HG03432 (cell line): ENCODE results near the gene FA2H.
"Not testable (repeated sequence)": the region's sequence is repeated elsewhere in the genome, so short reads cannot be mapped to it uniquely, and the experiment has no call there.

Experiments
- ATAC-seq: cut with Tn5 transposase; IDR thresholded peaks from one replicate; pipeline ENCODE4 v1.9.1; 2021; ENCODE audit warnings: mild to moderate bottlenecking, moderate library complexity; ENCODE audit not compliant: unreplicated experiment

Gene FA2H, protein sequence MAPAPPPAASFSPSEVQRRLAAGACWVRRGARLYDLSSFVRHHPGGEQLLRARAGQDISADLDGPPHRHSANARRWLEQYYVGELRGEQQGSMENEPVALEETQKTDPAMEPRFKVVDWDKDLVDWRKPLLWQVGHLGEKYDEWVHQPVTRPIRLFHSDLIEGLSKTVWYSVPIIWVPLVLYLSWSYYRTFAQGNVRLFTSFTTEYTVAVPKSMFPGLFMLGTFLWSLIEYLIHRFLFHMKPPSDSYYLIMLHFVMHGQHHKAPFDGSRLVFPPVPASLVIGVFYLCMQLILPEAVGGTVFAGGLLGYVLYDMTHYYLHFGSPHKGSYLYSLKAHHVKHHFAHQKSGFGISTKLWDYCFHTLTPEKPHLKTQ

DNA sequence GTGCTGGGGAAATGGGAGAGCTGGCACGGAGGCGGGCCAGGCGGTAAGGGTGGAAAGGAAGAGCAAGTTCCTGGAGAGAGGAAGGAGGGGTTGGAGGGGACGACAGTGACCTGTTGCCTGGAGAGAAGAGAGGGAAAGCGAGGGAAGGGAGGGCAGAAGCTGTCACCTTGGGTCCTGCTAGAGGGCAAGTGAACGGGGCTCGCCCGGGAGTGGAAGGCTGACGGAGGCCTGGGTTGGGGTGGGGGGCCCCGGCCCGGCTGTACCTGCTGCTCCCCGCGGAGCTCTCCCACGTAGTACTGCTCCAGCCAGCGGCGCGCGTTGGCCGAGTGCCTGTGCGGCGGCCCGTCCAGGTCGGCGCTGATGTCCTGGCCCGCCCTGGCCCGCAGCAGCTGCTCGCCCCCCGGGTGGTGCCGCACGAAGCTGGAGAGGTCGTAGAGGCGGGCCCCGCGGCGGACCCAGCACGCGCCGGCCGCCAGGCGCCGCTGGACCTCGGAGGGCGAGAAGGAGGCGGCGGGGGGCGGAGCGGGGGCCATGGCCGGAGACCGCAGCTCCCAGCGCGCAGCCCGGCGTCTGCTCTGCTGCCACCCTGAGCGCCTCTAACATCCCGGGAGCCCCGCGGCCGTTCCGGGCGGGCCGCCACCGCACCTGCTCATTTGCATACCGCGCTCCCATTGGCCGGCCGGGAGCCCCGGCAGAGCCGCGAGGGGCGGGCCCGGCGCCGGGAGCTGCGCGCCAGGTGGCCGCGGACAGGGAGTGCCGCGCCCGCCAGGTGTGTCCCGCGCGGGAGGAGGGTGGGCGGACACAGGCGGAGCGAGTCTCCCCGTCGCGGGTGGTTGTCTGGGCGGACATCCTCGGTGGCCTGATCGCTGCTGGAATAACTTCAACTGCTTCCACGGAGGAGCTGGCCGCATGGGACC, at the start of gene FA2H:
Gene FA2H, minus strand, starts transcription at position 598 of the 917 bp plus-strand sequence. Its CDS starts 65 bp downstream, at position 533.
- ATAC-seq = peak; percentile 85

DNA sequence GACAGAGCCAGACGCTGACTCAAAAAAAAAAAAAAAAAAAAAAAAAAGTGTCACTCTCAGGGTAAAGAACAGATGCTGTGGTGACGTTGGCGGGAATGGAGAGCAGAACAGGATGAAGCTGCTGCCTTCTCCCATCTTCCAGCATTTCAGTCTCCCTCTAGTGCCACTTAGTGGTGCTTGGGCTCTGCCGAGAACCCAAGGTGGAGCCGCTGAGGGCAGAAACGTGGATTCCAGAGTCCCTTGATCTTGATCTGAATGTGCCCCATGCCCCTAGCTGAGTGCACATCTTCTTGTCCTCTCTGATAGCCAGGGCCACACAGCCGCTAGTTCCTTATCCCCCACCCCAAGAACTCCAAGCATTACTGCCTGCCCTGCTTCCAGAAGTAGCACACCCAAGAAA, 43.2 kb upstream of the FA2H start:
- no peak for ATAC-seq

DNA sequence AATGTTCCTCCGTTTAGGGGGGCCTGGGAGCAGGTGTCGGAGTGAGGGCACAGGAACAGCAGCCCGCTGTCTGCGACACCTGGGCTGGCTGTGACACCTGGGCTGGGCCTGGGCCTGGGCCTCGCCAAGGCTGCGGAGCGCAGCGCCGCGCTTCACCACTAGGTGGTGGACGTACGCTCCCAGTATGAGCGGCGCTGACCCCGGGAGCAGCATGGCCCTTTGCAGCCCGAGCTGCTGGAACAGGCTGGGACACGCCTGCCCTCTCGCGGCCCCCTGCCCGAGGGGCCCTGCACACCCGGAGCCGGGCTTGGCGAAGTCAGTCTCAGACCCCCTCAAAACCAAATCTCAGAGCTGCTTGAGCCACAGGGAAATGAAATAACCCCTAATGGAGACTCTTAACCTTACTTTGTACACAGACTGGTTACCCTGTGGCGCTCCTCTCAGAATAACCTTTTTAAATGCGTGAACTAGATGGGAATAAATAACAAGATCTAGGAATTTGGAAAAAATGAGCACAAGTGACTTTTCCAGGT, 38.6 kb upstream of the FA2H start:
- peak; percentile 100 for ATAC-seq

DNA sequence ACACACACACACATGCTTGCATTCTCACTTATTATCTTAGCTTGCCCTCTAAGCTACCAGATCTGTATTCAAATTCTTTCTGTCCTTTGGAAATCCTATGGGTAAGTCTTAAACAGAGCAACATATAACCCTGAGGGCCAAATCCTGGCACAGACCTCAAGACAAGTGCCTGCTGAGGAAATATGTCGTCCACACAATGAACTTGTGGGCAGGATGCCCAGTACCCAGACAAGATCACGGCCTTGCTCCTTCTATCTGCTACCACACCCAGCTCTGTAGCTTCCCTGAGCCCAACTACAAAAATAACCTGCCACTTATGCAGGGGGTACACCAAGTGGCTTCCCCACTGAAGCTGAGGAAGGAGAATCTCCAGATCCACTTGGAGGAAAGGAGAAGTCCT, 37.3 kb upstream of the FA2H start:
- no peak for ATAC-seq

DNA sequence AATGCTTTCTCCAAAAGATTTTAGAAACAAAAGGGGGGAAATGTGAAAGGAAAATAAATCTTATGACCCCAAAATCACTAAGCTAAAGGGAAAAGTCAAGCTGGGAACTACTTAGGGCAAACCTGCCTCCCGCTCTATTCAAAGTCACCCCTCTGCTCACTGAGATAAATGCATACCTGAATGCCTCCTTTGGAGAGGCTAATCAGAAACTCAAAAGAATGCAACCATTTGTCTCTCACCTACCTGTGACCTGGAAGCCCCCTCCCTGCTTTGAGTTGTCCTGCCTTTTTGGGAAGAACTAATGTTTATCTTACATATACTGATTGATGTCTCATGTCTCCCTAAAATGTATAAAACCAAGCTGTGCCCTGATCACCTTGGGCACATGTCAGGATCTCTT, 36.6 kb upstream of the FA2H start:
- not testable (repeated sequence) for ATAC-seq

DNA sequence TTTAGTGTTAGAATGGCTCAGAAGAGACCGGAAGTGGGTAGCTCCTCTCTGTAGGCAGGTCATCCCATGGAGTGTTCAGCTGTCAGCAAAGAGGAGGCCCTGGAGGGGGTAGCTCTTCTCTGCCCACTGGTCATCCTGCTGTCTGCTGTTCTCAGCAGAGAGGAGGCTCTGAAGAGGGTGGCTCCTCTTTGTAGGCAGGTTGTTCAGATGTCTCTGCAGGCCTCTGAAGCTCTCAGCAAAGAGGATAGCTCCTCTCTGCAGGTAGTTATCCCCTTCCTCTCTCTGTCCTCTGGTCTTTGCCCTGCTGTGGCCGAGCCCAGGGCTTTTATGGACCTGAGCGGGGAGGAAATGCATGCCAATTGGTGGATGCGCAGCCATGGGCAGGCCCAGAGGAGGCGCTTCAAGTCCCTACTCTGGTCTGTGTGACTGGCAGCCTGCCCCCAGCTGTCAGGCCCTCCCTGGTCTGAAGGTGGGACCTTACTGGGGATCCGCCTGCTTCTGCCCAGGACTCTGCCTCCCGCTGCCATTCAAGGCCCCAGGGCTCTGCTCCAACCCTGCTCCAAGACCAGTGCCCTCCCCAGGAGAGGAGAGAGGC, 32.5 kb upstream of the FA2H start:
- ATAC-seq = no peak

DNA sequence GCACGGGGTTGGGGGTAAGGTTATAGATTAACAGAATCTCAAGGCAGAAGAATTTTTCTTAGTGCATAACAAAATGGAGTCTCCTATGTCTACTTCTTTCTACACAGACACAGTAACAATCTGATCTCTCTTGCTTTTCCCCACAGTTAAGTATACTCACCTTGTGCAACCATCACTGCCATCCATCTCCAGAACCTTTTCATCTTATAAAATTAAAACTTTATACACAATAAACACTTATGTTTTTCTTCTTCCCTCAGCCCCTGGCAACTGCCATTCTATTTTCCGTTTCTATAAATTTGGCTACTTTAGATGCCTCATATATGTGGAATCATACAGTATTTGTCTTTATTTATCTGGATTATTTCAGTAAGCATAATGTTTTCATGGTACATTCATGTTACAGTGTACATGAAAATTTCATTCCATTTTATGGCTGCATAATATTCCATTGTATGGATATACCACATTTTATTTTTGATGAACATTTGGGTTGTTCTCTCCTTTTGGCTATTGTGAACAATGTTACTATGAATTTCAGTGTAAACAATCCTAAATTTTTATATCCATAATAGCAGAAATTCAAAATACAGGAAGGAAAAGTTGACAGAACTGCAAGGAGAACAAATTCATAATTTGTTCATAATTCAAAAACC, 25.7 kb upstream of the FA2H start:
- no peak for ATAC-seq

DNA sequence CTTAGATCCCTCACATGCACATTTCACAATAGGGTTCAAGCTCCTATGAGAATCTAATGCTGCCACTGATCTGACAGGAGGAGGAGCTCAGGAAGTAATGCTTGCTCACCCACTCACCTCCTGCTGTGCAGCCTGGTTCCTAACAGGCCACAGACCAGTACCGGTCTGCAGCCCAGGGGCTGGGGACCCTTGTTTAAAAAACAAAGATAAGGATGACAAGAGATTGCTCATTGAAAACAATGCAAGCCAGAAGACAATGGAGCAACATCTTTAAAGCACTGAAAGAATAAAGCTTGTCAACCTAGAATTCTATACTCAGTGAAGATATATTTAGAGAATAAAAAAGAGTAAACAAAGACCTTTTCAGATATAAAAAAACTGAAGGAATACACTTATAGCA, 22.8 kb upstream of the FA2H start:
- no peak for ATAC-seq

DNA sequence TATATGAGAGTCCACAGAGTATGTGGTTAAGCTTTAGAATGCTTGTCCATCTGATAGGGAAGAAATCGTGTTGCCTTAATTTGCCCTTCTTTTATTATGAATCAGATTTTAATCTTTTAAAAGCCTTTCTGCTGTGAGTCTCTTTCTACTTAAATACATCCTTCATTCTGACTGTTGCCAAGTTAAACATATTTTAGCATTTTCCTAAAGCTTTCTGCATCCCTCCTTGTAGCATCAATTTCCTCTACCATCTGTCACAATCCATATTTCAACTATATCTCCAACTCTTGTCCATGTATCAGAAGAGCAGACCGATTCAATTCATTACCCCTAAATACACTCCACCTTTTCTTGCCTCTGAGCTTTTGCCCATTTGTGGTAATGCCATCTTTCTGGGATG, 20.5 kb upstream of the FA2H start:
- no peak for ATAC-seq

DNA sequence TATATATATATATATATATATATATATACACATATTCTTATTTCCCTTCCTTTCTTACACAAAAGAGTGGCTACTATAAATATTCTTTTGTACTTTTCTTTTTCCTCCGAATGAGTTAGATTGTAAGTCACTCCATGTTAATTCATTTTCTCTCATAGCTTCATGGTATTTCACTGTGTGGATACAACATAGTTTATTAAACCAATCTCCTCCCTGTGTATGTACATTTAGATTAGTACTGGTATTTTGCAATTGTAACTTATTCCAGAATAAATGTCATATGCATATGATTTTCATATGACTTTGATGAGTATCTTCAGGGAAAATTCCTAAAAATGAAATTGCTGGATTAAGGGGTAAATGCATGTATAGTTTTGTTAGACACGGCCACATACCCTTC, 20.0 kb upstream of the FA2H start:
- no peak for ATAC-seq

DNA sequence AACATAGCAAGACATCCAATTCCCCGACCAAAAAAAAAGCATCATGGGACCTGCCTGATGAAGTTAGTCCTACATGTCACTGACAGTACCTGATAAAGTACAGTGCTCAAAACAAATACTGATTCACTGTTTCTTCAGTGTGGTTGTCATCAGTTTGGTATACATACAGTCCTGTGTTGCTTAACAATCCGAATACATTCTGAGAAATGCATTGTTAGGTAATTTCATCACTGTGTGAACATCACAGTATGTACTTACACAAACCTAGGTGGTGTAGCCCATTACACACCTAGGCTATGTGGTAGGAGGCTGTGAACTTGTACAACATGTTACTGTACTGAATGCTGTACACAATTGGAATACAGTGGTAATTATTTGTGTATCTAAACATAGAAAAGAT, 19.0 kb upstream of the FA2H start:
- ATAC-seq = no peak

DNA sequence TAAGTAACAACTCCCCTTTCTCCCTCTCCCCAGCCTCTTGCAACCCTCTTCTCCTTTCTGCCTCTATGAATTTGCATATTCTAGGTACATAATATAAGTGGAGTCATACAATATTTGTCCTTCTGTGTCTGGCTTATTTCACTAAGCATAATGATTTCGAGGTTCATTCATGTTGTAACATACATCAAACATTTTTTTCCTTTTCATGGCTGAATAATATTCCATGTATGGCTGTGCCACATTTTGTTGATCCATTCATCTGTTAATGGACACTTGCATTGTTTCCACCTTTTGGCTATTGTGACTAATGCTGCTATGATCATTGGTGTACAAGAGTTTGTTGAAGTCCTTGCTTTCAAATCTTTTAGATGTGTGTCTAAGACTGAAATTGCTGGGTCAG, 17.6 kb upstream of the FA2H start:
- ATAC-seq = no peak

DNA sequence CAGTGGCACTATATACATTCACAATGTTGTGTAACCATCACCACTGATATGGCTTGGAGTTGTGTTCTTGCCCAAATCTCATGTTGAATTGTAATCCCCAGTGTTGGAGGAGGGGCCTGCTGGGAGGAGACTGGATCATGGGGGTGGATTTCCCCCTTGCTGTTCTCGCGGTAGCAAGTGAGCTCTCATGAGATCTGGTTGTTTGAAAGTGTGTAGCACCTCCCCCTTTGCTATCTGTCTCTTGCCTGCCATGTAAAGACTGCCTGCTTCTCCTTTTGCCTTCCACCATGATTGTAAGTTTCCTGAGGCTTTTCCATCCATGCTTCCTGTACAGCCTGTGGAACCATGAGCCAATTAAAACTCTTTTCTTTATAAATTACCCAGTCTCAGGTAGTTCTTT, 17.1 kb upstream of the FA2H start:
- ATAC-seq = not testable (repeated sequence)

DNA sequence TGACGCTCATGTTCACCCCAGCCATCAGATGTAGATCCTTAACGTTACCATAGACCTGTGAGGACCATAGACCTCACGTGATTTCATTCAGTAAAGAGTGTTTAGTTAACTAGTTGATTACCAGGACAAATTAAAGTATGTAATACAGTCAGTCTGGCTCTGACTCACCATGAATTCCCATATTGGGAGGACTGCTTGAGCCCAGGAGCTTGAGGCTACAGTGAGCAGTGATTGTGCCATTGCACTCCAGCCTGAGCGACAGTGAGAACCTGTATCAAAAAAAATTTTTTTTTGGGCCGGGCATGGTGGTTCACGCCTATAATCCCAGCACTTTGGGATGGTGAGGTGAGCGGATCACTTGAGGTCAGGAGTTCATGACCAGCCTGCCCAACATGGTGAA, 13.5 kb upstream of the FA2H start:
- ATAC-seq = no peak

DNA sequence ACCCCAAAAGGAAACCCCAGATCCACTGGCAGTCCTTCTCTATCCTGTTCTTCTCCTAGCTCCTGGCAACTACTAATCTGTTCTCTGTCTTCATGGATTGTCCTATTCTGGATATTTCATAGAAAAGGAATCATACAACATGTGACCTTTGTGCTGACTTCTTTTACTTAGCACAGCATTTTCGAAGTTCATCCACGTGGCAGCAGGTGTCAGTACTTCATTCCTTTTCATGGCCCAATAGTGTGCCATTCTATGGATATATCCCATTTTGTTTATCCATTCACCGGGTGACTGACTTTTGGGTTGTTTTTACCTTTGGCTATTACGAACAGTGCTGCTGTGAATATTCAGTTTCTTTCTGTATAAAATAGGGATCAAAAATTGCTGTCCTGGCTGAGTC, 10.4 kb upstream of the FA2H start:
- ATAC-seq = no peak

DNA sequence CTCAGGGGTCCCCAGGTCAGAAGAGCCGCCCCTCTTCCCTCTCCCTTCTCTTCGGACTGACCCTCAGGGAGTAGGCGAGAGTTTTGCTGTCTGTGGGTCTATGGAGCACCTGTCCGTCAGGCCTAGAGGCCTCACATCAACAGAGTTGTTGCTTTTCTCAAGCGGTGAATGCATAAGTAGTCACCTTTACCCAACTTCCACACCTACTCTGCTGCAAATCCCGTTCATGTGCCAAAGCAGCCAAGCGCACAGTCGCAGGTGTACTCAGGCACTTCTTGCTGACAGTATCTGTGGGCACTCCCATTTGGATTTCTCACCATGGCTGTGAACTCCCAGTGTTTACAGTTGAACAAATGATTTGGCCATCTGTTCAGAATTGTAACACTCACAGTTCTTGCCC, 4.0 kb upstream of the FA2H start:
- no peak for ATAC-seq

DNA sequence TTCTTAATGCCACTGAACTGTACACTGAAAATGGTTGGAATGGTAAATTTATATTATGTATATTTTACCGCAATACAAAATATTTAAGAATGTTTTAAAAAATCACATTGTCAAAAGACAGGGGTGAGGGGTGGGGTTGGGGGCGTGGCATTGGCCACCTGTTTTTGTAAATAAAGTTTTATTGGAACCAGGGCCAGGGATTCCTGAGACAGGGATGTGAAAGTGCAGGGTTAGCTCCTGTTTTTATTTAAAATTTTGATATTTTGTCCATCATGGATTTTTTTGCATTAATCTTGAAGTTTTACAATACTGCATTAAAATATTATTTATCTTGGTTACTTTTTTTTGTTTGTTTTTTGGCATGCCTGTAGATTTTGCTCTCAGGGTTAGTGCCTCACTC, 2.3 kb upstream of the FA2H start:
- ATAC-seq = no peak

DNA sequence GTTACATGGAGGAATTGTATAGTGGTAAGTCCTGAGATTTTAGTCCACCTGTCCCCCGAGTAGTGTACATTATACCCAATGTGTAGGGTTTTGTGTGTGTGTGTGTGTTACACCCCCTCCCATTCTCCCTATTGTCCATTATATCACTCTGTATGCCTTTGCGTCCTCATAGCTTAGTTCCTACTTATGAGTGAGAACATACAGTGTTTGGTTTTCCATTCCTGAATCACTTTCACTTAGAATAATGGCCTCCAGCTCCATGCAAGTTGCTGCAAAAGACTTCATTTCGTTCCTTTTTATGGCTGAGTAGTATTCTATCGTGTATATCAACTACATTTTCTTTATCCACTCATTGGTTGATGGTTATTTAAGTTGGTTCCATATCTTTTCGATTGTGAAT, 635 bp upstream of the FA2H start:
- ATAC-seq = no peak

DNA sequence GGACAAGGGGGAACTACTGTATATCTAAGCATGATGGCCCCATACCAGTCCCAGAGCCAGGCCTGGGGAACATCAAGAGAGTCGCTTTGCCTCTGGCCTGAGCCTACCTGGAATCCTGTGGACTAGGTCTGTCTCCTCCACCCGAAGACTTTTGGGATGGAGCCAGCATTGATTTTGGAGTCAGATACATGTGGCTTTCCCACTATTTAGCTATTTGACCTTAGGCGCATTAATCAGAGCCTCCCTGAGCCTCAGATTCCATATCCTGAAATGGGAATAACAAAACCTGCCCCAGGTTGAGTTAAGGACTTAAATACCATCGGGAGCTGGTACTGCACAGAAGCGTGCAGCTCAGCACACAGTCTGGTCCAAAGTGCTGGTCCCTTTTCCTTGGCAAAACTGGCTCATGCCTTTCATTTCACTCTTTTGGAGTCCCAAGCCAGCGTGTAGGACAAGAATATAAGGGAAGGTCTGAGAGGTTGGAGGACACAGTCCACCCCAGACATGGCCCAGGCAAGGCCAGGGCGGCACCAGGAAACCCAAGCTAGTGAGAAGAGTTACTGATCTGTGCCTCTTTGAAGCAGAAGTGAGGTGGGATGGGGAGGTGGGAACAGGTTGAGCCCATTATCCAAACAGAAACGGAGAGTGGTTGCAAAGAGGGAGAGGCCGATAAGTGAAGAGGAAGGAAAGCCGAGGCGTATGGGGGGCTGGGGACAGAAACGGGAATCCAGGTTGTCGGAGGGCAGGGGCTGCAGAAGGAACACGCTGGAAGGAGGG, 986 bp downstream of the FA2H start:
- ATAC-seq = no peak

DNA sequence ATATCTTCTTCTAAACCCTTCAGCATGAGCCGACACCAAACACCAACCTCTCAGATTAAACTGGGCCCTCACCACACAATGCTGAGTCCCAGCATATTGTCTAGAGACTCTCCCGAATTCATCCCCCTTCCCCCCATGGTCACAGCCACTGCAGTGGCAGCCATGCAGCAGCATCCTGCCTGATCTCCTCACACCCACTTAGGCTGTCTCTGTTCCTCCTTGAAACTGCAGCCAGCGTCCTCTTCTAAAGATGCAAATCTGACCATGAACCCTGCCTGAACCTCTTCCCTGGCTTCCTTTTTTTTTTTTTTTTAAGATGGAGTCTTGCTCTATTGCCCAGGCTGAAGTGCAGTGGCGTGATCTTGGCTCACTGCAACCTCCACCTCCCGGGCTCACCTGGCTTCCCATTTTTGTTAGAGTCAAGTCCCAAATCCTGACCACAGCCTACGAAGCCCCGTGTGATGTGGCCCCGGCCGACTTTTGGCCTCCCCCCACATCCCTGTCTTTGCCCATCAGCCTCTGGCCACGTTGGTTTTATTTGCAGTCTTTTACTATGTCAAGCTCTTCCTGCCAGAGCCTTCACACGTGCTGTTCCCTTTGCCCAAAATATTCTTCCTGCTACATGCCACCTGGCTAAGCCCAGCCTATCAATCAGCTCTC, 2.8 kb downstream of the FA2H start:
- ATAC-seq = peak; percentile 73
